BE2C (cell line): ENCODE data around the gene BLTP3A.

Source experiments
- DNase-seq: peaks from one replicate; pipeline ENCODE4 v3.0.0-alpha.2; 2020
- H3K27me3 ChIP-seq: fragments of 250-450 bp; sonication (Bioruptor Pico); 2 replicates; pipeline ENCODE4 v1.5.1; 2020; ENCODE audit warnings: mild to moderate bottlenecking
- H3K36me3 ChIP-seq: fragments of 250-450 bp; sonication (Bioruptor Pico); 2 replicates; pipeline ENCODE4 v1.5.1; 2020; ENCODE audit warnings: mild to moderate bottlenecking
- H3K4me1 ChIP-seq: fragments of 250-450 bp; sonication (Bioruptor Pico); 2 replicates; pipeline ENCODE4 v1.5.1; 2020
- H3K4me3 ChIP-seq: 2 replicates; pipeline ENCODE4 v1.5.1; 2011; ENCODE audit warnings: low read depth, low read length
- H3K9me3 ChIP-seq: fragments of 250-450 bp; sonication (Bioruptor Pico); 2 replicates; pipeline ENCODE4 v1.5.1; 2020
- CTCF ChIP-seq: IDR thresholded peaks from 2 replicates; pipeline ENCODE4 v1.5.1; 2012; ENCODE audit warnings: mild to moderate bottlenecking, low read depth, low read length

BLTP3A gene

GRCh38 chr6:34834789-34835518 is 43.1 kb downstream of the BLTP3A start:
- DNase-seq = no peak

GRCh38 chr6:34836008-34836407 is 44.1 kb downstream of the BLTP3A start:
- no peak for TF ChIP-seq CTCF
- no peak overlapping the region for H3K4me3 ChIP-seq
- H3K4me1 ChIP-seq = no peaks in the 10 kb centered on the region
- no peaks in the 10 kb centered on the region for H3K9me3 ChIP-seq
- H3K27me3 ChIP-seq = no peaks in the 10 kb centered on the region
- peaks cover 13% of the 10 kb centered on the region for H3K36me3 ChIP-seq
- DNase-seq = no peak

More at GRCh38 chr6:34834789-34835518, 43.1 kb downstream of the BLTP3A start:
- Histone ChIP-seq H3K4me1 (no peaks in the 10 kb centered on the region), H3K4me3 (no peak overlapping the region), H3K9me3 (no peaks in the 10 kb centered on the region), H3K27me3 (no peaks in the 10 kb centered on the region), H3K36me3 (peaks cover 13% of the 10 kb centered on the region)
- no peak for TF ChIP-seq CTCF

- no peak for DNase-seq
- TF ChIP-seq CTCF = no peak
- no peak overlapping the region for H3K4me3 ChIP-seq
- H3K27me3 ChIP-seq = no peaks in the 10 kb centered on the region
- no peaks in the 10 kb centered on the region for H3K4me1 ChIP-seq
- H3K9me3 ChIP-seq = no peaks in the 10 kb centered on the region
- H3K36me3 ChIP-seq = peaks cover 13% of the 10 kb centered on the region
Measured at GRCh38 chr6:34836451-34836850, 44.6 kb downstream of the BLTP3A start.

- Histone ChIP-seq H3K4me1 (no peaks in the 10 kb centered on the region), H3K9me3 (no peaks in the 10 kb centered on the region), H3K36me3 (peaks cover 13% of the 10 kb centered on the region), H3K27me3 (no peaks in the 10 kb centered on the region), H3K4me3 (no peak overlapping the region)
- TF ChIP-seq CTCF = no peak
- DNase-seq = no peak
Measured at GRCh38 chr6:34837528-34837927, 45.6 kb downstream of the BLTP3A start.

- H3K4me3 ChIP-seq = no peak overlapping the region
- TF ChIP-seq CTCF = no peak
- no peaks in the 10 kb centered on the region for H3K4me1 ChIP-seq
- no peaks in the 10 kb centered on the region for H3K9me3 ChIP-seq
- H3K36me3 ChIP-seq = peaks cover 13% of the 10 kb centered on the region
- H3K27me3 ChIP-seq = no peaks in the 10 kb centered on the region
- no peak for DNase-seq
Measured at GRCh38 chr6:34839666-34840352, 47.9 kb downstream of the BLTP3A start.
